Suppressor macrophage (primary cell): ENCODE results near the gene CCDC78.

Source experiments
- DNase-seq, 4 experiments: peaks; one replicate each; pipeline ENCODE4 v3.0.0-alpha.2; 2020 to 2022

The CCDC78 gene

DNA sequence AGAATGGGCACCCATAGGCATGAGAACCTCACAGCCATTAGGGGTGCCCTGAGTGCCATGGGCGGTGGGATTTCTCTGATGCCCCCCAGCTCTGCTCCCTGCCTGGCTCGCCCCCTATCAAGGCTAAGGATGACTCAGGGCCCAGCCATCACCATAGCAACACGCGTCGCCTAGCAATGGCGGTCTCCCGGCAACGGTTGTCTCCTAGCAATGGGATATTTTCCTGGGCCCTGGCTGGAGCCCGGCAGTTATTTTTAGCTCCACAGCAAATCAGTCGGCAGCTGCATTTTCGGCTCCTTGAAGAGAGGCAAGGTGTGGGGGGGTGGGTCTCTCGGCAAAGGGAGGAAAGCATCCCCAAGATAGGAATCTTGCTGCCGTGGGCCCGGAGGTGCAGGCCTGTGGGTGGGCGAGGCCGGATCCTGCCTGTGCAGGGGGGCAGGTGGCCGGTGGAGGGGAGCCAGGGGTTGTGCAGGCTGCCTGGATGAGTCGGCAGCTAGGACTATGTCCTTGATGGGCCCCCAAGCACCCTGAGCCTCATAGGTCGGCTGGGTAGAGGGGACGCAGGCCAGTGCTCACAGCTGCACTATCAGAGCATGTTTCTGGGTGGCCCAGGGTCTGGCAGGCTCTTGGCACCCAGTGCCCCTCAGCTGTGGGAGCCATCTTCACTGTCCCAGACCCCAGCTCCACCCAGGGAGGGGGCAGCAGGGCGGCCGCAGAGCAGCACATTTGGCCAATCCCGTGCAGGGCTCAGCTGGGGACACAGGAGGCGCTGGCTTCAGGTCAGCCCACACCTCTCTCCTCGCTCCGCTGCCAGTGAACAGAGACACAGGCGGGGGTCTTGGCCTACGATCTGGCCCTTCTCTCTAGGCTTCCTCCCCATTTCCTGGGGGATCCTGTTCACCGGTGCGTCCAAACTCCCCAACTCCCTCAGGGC lies 16.4 kb downstream of the CCDC78 start:
- DNase-seq: peak in 1 of 4 experiments; percentile 16

DNA sequence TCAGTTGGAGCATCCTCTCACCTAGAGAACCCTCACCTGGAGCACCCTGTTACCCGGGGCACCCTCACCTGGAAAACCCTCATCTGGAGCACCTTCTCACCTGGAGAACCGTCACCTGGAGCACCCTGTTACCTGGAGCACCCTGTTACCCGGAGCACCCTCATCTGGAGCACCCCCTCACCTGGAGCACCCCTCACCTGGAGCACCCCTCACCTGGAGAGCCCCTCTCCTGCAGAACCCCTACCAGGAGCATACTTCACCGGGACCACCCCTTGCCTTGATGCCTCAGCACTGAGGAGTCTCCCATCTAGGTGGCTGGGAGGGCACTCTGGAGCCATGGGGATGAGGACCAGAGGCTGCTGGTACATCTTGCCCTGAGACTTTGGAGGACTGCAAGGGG lies 17.3 kb downstream of the CCDC78 start:
- no peak for DNase-seq

DNA sequence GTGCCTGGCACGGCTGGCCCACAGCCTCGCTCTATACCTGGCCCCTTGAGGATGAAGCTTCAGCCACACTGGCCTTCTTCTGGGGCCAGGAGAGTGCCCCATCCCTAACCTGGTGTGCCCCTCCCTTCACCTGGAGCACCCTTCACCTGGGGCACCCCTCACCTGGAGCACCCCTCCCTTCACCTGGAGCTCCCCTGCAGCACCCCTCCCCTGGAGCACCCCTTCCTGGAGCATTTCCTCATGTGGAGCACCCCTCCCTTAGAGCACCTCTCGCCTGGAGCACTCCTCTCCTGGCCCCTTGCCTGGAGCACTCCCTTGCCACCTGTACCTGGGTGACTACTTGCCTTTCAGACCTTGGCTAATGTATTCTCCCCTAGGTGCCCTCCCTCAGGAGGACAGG lies 18.2 kb downstream of the CCDC78 start:
- no peak for DNase-seq

DNA sequence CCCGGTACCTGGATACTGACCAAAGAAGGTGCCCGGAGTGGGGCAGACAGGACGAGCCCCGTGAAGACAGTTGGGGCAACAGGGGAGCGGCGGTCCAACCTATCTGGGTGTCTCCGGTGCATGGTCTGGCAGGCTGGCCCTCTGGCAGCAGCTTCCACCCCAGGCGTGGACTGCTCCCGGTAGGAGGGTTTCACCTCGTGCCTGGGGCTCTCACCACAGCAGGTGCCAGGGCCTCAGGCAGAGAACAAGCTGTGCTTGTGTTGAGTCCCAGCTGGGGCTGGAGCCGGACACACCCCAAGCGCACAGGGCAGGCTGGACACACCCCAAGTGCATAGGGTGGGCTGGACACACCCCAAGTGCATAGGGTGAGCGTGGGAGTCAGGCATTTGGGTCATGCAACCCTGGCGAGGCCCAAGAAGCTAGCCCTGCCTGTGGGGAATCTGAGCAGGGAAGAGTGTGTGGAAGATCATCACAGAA lies 19.1 kb downstream of the CCDC78 start:
- no peak for DNase-seq

DNA sequence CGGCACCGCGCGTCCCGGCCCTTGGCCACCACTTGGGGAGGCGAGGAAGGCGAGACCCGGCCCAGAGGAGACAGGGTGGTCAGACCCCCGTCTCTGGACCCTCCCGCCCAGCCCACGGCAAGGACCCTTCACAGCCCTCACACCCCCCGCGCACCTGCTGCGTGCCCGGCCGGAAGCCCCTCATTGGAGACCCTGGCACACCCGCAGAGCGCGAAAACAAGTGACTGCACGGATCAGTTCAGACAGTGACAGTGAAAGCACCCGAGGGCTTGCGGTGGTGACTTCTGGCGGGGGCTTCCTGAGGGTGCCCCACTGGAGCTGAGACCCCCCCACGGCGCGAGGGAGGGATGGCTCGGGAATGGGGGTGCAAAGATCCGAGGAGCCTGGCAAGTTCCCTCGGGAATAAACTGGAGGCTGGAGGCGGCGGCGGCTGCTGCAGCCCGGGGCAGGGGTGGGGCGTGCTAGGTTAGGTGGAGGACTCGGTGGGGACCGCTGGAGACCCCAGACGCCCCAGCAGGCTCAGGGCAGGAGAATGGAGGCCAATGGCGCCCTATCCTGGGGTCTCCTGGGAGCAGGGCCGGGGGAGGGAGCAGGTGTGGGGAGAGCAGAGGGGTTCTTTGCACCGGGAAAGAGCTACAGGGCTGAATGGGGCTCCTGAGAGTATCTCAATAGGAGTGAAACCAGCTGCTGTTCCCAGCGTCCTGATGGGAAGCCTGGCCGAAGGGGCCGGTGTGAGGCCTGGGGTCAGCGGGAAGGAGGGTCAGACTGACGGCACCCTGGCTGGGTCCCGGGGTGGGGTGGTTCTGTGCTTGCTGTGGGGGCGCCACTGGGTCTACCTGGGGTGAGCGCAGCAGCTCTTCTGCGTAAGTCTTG lies 19.8 kb downstream of the CCDC78 start:
- no peak for DNase-seq

DNA sequence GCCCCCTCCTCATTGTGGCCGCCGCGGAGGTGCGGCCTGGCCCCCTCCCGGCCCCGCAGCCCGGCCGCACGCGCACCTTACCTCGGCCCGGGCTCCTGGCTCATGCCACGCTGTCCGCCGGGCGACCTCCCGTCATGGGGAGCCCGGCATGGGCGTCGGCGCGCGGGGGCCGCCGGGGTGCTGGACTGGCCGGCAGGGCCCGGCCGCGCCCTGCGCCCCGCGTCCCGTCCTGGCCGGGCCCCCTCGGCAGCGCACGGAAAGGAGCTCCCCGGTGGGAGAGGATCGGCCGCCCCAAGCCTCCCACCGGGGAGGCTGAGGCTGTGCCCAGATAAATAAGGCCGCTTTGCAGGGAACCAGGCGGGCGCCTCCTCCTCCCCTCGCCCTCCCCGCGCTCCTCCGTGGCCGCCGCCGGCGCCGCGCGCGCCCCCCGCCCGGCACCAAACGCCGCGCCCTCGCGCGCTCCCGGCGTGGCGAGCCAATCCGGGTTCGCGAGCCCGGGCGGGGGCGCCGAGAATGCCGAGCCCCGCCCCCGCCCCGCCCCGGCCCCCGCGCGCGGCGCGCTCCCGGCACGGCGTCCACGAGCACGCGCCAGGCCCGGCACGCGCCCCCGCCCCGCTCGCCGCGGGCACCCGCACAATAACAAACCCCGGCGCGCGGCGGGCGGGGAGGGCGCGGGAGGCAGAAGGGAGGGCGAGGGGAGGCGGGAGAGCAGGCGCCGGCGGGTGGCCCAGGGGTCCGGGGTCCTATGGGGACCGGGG lies 20.6 kb downstream of the CCDC78 start, which contains the start of gene FBXL16:
Gene FBXL16 (minus strand): TSS at position 371 of the 758 bp plus-strand sequence. CDS start 8,396 bp downstream, outside the sequence.
- peak in 1 of 4 experiments; percentile 34 for DNase-seq

DNA sequence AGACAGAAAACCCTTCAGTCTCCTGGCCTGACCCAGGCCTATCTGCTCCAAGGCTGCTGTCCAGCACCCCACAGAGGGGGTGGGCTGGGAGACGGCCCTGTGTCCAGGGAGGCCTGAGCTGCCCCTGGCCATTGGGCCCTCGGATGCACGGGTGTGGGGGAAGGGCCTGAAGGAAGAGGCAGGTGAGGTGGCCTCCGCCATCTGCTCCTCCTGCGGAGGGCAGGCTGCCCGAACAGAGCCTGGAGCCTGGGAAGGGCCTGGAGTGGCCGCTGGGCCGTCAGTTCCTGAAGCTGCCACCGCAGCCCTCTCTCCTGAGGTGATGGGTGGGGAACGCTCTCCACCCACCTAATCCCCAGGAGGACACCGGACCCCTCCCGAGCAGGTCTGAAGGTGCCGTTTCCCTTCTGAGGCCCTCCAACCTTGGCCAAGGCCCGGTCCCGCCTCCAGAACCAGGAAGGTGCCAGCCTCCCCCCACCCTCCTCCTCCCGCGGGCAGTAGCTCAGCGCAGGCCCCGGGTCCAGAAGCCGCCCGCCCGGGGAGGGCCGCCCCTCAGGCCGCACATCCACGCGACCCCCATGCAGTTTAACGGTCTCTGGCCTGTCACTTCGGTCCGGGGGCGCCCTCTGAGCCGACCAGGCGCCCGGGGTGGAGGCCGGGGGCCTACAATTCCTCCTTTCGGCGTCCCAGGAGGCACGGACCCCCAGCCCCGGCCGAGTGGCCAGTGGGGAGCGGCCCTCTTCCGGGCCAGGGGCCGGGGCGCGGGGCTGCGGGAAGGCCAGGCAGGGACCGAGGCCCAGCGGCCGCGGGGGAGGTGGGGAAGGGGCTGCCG lies 21.5 kb downstream of the CCDC78 start:
- DNase-seq: no peak

DNA sequence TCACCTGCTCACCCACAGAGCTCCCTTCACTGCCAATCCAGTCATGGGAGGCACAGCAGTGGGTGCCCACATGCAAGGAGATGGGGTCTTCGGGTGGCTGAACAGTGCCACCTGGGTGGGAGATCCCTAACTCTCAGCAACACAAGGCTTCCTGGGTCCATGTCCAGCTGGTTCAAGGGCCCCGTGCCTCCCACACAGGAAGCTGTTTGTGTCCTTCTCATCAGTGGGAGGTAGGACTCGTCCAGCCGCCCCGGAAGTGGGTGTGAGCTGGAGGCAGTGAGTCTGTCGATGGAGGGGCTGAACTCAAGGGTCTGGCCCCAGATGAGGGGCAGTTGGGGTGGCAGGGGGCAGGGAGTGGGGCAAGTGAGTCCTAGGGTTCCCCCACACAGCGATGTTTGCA lies 22.2 kb downstream of the CCDC78 start:
- no peak for DNase-seq

DNA sequence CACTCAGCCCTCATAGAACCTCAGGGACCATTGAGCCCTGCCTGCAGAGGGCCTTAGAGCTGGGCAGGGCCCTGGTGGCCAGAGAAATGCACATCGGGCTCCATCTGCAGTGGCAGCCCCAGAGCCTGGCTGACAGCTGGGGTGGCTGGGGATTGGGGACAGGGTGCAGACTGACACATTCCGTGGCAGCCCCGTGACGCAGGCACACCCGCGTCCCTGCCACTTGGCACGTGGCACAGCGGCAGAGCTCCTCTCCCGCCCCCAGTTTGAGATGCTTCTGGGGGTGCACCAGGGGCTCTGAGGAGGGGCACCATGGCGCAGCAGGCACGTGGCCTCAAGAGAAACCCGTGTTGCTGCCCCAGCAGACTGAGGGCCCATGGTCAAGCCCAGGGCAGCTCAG lies 22.8 kb downstream of the CCDC78 start:
- DNase-seq: no peak

DNA sequence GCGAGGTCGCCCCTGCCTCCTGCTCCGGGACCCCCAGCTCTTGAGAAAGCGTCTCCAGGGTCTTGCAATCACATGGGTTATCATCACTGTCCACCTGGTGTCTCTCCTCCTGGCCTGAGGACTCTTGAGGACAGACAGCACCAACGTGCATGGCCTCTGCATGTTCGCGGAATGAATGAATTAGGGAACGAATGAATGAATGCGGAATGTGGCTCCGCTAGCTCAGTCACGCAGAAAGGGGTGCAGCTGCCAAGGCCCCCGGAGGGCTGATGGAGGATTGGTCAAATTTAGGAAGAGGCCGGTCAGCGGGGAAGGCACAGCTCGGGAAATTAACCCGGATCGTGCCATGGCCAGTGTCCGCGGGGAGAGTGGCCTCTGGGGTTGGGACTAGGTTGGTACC lies 23.9 kb downstream of the CCDC78 start:
- no peak for DNase-seq

DNA sequence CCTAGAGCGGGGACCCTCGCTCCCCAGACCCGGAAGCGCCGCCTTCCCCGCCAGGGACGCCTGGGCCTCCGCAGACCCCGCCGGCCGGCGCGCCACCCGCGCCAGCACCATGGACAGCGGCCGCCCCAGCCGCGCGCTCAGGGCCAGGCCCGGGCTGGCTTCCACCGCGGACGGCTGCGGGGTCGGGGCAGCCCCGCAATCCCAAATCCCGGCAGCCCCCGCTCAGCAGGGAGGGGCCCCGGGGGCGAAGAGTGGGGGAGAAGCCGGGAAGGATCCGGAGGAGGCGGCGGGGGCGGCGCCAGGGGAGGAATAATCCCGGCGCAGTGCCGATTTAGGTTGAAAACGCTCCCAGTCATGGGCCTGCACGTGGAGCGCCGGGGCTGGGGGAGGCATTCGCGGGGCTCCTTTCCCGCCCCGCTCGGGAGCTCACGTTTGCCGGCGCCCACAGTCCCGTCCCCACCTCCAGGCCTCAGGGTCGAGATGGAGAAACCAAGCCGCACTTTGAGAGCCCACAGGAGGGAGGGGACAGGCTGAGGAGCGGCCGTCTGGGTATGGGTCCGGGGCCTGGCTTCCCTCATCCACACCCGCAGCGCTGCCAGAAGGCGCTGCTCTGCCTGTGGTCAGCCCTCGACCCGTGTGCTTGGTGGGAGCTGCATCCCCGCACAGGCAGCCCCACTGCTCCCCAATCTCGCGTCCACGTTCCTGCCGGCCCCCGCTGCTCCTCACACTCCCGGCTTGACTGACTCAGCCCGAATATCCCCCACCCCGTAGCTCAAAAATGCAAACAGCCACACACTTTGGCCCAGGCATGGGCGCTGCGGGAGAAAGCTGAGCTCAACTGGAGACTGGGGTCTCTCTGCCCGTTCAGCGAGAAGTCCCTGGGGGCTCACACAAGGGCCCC lies 25.3 kb downstream of the CCDC78 start:
- peak in 3 of 4 experiments; percentile 32 to 62 (median 51) for DNase-seq

DNA sequence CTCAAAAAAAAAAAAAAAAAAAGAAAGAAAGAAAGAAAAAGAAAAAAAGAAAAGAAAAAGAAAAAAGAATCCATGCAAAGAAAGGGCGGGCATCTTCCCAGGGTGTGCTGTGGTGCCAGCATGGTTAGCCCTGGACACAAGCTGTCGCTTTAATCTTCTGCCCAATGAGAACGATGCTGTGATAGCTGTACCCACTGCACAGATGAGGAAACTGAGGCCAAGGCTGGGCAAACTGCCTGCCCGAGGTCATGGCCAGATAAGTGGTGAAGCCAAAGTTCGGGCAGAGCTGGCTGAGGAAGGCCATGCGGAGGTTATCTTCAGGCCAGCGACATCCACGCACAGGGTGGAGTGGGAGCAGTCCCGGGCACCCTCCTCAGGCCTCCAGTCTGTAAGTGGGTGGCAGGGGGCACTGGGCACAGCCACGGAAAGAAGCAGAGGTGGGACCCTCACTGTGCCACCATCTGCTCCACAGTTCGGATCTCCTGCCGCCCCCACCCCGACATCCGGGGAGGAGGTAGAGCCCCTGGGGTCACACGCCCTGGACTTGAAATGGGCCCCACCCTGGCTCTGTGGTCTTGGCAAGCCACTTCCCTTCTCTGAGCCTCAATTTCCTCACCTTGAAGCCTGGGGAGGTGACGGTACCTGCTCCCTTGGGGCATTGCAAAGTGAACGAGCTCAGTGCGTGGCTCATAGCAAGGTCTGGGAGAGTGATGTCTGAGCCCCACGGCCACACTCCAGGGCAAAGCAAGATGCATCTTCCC lies 27.2 kb downstream of the CCDC78 start:
- no peak for DNase-seq

DNA sequence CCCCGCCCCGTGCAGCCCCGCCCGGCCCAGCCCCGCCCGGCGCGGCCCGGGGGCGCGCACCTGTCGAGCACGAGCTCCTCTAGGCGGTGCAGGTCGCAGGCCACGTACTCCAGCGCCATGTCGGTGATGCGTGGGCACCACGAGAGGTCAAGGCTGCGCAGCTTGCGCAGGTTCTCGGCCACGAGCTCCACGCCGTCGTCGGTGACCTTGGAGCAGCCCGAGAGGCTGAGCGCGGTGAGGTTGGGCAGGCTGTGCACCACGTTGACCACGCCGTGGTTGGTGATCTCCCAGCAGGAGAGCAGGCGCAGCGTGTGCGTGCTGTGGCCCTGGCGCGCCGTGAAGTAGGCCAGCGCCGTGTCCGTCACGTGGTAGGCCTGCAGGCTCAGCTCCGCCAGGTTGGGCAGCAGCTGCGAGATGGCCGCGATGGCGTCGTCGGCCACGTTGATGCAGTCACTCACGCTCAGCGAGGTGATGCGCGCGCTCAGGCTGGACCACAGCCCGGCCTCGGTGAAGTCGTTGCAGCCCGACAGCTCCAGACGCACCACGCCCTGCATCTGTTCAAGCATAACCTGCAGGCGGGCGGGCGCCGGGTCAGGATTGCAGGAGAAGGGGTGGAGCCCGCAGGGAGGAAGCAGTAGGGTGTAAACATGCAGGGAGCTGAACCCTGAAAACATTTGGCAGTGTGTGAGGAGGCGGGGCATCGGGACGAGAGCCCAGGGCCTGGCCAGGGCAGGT lies 30.7 kb downstream of the CCDC78 start:
- DNase-seq: peak in 3 of 4 experiments; percentile 14 to 48 (median 24)

DNA sequence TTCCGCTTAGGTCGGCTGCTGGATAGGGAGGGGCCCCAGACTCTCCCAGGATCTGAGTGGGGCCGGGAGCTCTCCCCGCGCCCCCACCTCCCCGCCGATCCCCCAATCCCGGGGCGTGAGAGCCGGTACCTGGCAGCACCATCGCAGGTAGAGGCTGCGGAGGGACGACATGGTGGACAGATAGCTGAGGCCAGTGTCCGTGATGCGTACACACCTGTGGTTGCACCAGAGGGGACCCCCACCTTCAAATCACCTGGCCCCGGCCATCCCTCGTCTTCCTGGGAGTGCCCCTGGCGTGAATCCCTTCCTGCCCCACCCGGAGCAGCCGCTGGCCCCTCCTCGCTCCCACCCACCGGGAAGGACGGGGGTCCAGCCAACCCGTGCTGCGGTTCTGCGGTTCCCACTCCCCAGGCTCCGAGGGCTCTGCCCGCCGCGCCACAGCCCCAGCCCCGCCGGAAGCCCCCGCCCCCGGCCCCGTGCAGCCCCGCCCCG lies 31.3 kb downstream of the CCDC78 start:
- DNase-seq: no peak

DNA sequence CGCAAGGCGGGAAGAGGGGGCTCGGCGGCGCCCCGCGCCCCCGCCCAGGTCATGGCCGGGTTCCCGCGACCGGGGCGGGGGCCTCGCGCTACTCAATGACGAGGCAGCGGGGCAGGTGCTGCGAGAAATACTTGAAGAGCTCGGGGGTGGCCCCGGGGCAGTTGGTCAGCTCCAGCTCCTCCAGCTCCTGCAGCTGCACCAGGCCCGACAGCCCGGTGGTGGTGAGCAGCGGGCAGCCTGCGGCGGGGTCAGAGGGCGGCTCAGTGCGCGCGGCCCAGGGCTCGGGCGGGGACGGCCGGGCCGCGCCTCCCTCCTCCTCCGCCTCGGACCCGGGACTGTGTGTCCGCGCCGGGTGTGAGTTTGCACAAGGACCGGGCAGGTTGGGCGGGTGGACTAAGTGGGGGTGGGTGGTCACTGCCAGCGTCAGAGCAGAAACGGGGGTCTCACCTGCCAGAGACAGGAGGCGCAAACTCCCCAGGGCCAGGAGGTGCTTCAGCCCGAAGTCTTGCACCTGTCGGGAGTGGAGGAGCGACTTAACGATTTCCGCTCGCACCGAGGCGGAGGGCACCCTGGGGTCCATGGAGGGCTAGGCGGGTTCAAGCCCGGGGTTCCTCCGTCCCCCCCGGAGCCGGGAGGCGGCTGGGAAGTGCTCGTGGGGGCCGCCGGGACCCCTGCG lies 31.9 kb downstream of the CCDC78 start:
- DNase-seq: peak in 1 of 4 experiments; percentile 26

DNA sequence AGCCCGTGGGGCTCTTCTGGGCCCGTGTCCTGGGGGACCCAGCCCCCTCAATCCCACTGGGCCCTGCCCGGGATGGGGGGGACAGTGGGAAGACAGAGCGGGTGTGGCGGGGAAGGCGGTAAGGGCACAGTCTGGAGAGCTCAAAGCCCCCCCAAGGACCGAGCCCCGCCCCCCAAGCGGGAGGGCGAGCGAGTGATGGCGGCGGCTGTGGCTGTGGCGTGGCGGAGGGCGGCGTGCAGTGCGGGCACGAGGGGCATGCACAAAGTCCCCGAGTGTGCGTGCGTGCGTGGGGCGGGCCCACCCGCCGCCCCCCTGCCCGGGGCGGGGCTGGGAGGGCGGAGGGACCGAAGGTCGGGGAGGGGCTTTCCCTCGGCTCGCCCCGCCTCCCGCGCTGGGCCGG lies 32.5 kb downstream of the CCDC78 start:
- DNase-seq: no peak

DNA sequence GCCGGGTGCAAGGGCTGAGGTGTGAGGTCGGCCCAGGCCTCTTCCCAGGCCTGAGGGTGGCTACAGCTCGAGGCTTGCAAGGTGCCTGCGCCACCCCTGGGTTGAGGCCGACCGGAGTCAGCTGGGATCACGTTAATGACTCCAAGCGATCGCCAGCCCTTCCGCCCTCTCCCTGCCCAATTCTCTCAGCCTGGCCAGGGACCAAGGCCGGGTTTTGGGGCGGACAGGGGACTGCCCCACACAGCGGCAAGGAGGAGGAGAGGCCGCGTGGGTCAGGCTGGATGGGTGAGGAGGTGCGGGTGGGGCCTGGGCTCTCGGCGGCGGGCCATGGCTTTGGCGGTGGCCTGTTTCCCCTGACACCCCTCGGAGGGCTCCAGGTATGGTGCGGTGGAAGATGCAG lies 32.9 kb downstream of the CCDC78 start:
- no peak for DNase-seq
